Adrenal gland (tissue), 12 donors: ENCODE measurements around the gene NCKAP5. TPM values are rescaled to one million over a fixed set of nuclear protein-coding genes. Genes with fewer than 3 reads are reported as not detected.
A peak's percentile ranks its signal among the peaks of the same experiment; 100 is the strongest.
"Not testable (repeated sequence)": the region's sequence is repeated elsewhere in the genome, so short reads cannot be mapped to it uniquely, and the experiment has no call there.

Source experiments
- DNase-seq, 7 donors: peaks; one replicate each; pipeline ENCODE4 v3.0.0-alpha.2; 2019 to 2020
- H3K27ac ChIP-seq, 5 donors: fragments of 200-600 bp; sonication (generic) in 4 of 5; 1 replicate in 3 of 5; 2 replicates in 2 of 5; pipeline versions ENCODE4 v1.5.1 to v1.8.0; 2016 to 2020; ENCODE audit warnings: mild to moderate bottlenecking in 1 of 5
- H3K27me3 ChIP-seq: fragments of 200-600 bp; 2 replicates; pipeline ENCODE4 v1.8.0; 2021
- H3K36me3 ChIP-seq, 2 donors: fragments of 200-600 bp; replicated peaks in 1 of 2; 1 replicate in 1 of 2; 2 replicates in 1 of 2; pipeline versions ENCODE4 v1.5.1 to v1.8.0; 2018 to 2022
- H3K4me1 ChIP-seq, 2 donors: fragments of 200-600 bp; replicated peaks in 1 of 2; 1 replicate in 1 of 2; 2 replicates in 1 of 2; pipeline versions ENCODE4 v1.5.1 to v1.8.0; 2018 to 2021
- H3K4me3 ChIP-seq, 4 donors: fragments of 200-600 bp; sonication (generic) in 3 of 4; one replicate each; pipeline ENCODE4 v1.5.1; 2016 to 2018
- H3K9me3 ChIP-seq, 3 donors: fragments of 200-600 bp; sonication (generic) in 1 of 3; replicated peaks in 1 of 3; 1 replicate in 2 of 3; 2 replicates in 1 of 3; pipeline versions ENCODE4 v1.5.1 to v1.8.0; 2016 to 2021
- CTCF ChIP-seq, 6 experiments: fragments of 450-650 bp in 4 of 6; fragments of 200-600 bp in 2 of 6; sonication (generic) in 1 of 6; IDR thresholded peaks; 1 replicate in 5 of 6; 2 replicates in 1 of 6; pipeline versions ENCODE4 v1.5.1 to v1.8.0; 2016 to 2021; ENCODE audit warnings: antibody characterized with exemption in 6 of 6, mild to moderate bottlenecking in 2 of 6, moderate library complexity in 1 of 6
- POLR2A ChIP-seq, 2 donors: fragments of 450-650 bp; IDR thresholded peaks; one replicate each; pipeline ENCODE4 v1.6.1; 2017; ENCODE audit warnings: antibody characterized with exemption in 2 of 2, mild to moderate bottlenecking in 2 of 2, moderate library complexity in 1 of 2
- WGBS, 4 donors: extraction: QIAGEN DNeasy Blood & Tissue Kit in 2 of 4; methylation state at CpG; one replicate each; pipeline versions ENCODE4 v1.1.5 to v1.1.7; 2013 to 2017; 5-methylcytosine and 5-hydroxymethylcytosine counted together
- intact Hi-C, 2 donors: fragments of 100-400 bp; cut with DNase I; formaldehyde crosslinking; loops; one replicate each; pipeline versions ENCODE4 v1.14.1 to v1.15.0; 2022 to 2023
- polyA plus RNA-seq, 3 donors: library from polyadenylated mRNA; stranded (reverse); fragments of 200-250 nt in 2 of 3; fragments of 350-450 nt in 1 of 3; fragmentation: Illumina TruSeq in 1 of 3; extraction: RNeasy Lipid Tissue Mini Kit (QIAGEN cat#74804) in 1 of 3; gene quantifications; one replicate each; pipeline ENCODE4 v1.2.3, GENCODE V29; 2013 to 2014
- total RNA-seq, 9 donors: library from RNA; depleted of rRNA in 4 of 9; stranded (reverse); fragments of >200 nt in 4 of 9; fragments of 120-200 nt in 1 of 9; fragmentation: NEBNext Ultra II Directional in 1 of 9; extraction: Animal tissue kit (Norgen Biotek cat#: 25700) in 1 of 9; gene quantifications; one replicate each; pipeline versions ENCODE4 v1.1.0 to v1.2.4, GENCODE V29; 2013 to 2023
- donor health status: healthy with polysubstance abuse.
- donor health status: Bipolar disorder and iron deficiency.
- donor health status: DM: yes; HTN: yes; CAD: no.
- donor health status: DM: no; HTN: no; CAD: no.
- donor health status: DM: no; HTN: no; CAD: no.
- donor health status: DM: yes; HTN: yes; CAD: no.

Gene NCKAP5
- total and polyA plus RNA-seq, 12 donors, result 0.06 to 3.1 (median 1.1) TPM

GRCh38 chr2:132813422-132813821 is 754.8 kb downstream of the NCKAP5 start:
- no peak overlapping the region for H3K4me3 ChIP-seq
- WGBS, 4 donors, result 61 to 82% (median 66%) methylated on average over 2 of the region's 2 CpGs
- H3K36me3 ChIP-seq, result no peaks in the 10 kb centered on the region
- H3K27ac ChIP-seq, result no peak overlapping the region
- no peak for DNase-seq
- H3K9me3 ChIP-seq, result no peaks in the 10 kb centered on the region
- TF ChIP-seq CTCF (IDR thresholded peaks at IDR 0.05) (no peak), POLR2A (IDR thresholded peaks at IDR 0.05) (no peak)
- intact Hi-C loops, result no loop called here
- no peaks in the 10 kb centered on the region for H3K4me1 ChIP-seq
- no peaks in the 10 kb centered on the region for H3K27me3 ChIP-seq

- Histone ChIP-seq H3K27ac (no peak overlapping the region), H3K4me3 (no peak overlapping the region), H3K4me1 (no peaks in the 10 kb centered on the region), H3K36me3 (no peaks in the 10 kb centered on the region), H3K27me3 (no peaks in the 10 kb centered on the region), H3K9me3 (no peaks in the 10 kb centered on the region)
- WGBS, 4 donors, result 69 to 80% (median 75%) methylated on average over 4 to 9 of the region's 9 CpGs
- DNase-seq, result no peak
- no peak for TF ChIP-seq POLR2A (IDR thresholded peaks at IDR 0.05)
- TF ChIP-seq CTCF (IDR thresholded peaks at IDR 0.05), result no peak
- intact Hi-C loops, result no loop called here
Observed at GRCh38 chr2:132811148-132811915, 756.9 kb downstream of the NCKAP5 start.

- WGBS, 4 donors, result 62 to 86% (median 75%) methylated on average over 1 of the region's 1 CpG
- H3K4me3 ChIP-seq, H3K27ac ChIP-seq, H3K9me3 ChIP-seq, H3K36me3 ChIP-seq, intact Hi-C loops, DNase-seq, H3K27me3 ChIP-seq, H3K4me1 ChIP-seq: not testable (repeated sequence)
Observed at GRCh38 chr2:132809962-132810361, 758.3 kb downstream of the NCKAP5 start.

- Histone ChIP-seq H3K27ac (no peak overlapping the region), H3K4me3 (no peak overlapping the region), H3K36me3 (no peaks in the 10 kb centered on the region), H3K9me3 (no peaks in the 10 kb centered on the region), H3K4me1 (no peaks in the 10 kb centered on the region), H3K27me3 (no peaks in the 10 kb centered on the region)
- TF ChIP-seq CTCF (IDR thresholded peaks at IDR 0.05) (no peak), POLR2A (IDR thresholded peaks at IDR 0.05) (no peak)
- 30 to 36% (median 33%) methylated on average over 4 of the region's 4 CpGs for WGBS, 4 donors
- intact Hi-C loops, result no loop called here
- DNase-seq, result peak in 2 of 7 donors; percentile 11 to 16
Observed at GRCh38 chr2:132804051-132804450, 764.2 kb downstream of the NCKAP5 start.

GRCh38 chr2:132798341-132798740 is 769.9 kb downstream of the NCKAP5 start:
- no peak for DNase-seq
- Histone ChIP-seq H3K4me1 (no peaks in the 10 kb centered on the region), H3K9me3 (no peaks in the 10 kb centered on the region), H3K36me3 (no peaks in the 10 kb centered on the region), H3K4me3 (no peak overlapping the region), H3K27ac (no peak overlapping the region), H3K27me3 (no peaks in the 10 kb centered on the region)
- intact Hi-C loops, result no loop called here
- TF ChIP-seq POLR2A (IDR thresholded peaks at IDR 0.05) (no peak), CTCF (IDR thresholded peaks at IDR 0.05) (no peak)
